ENCODE measurements around the gene RASSF5. TPM values are rescaled to one million over a fixed set of nuclear protein-coding genes. Genes with fewer than 3 reads are reported as not detected.
A peak's percentile ranks its signal among the peaks of the same experiment; 100 is the strongest.

RASSF5 gene
- total and polyA plus RNA-seq, 10 of the 15 experiments (the other 5 are each of a cell fraction or from before 2014, with no cell fraction given): 14.0 to 89.6 (median 68.9) TPM

- TF ChIP-seq ATF3 (IDR thresholded peaks at IDR 0.05; ENCODE audit: borderline replicate concordance, extremely low read depth, low read depth, low read length) (no peak), LARP7 (IDR thresholded peaks at IDR 0.05) (no peak), CREM (IDR thresholded peaks at IDR 0.05; ENCODE audit: low read depth) (no peak), TBL1XR1 (IDR thresholded peaks at IDR 0.05; ENCODE audit: low read depth, low read length) (no peak), NKRF (conservative IDR thresholded peaks at IDR 0.05) (peak; percentile 69; the same call in 1 of the 2 replicates), IKZF2 (IDR thresholded peaks at IDR 0.05) (peak; percentile 3 to 71; a peak in 1 of 4 replicates), RELB (IDR thresholded peaks at IDR 0.05; ENCODE audit: low read depth) (no peak; the same call in 1 of the 2 replicates), PBX3 (IDR thresholded peaks at IDR 0.05; ENCODE audit: insufficient replicate concordance, low read depth, low read length) (no peak), SMARCA5 (IDR thresholded peaks at IDR 0.05) (no peak), CREB1 (IDR thresholded peaks at IDR 0.05; ENCODE audit: low read depth) (no peak), HDAC6 (IDR thresholded peaks at IDR 0.05; ENCODE audit: unreplicated experiment) (no peak), HSF1 (IDR thresholded peaks at IDR 0.05; ENCODE audit: low read depth, low read length) (no peak), EED (IDR thresholded peaks at IDR 0.05; ENCODE audit: low read depth) (peak; percentile 13; the same call in 1 of the 2 replicates), ETV6 (conservative IDR thresholded peaks at IDR 0.05 in 1 of 2, IDR thresholded peaks at IDR 0.05 in 1 of 2; ENCODE audit: borderline replicate concordance in 1 of 2, low read depth in 1 of 2) (0 out of 4 replicates have a peak, but pooled peaks of 1 of the 2 experiments have one; percentile 25), CBX3 (IDR thresholded peaks at IDR 0.05; ENCODE audit: borderline replicate concordance, low read depth) (no peak), YY1 (IDR thresholded peaks at IDR 0.05; ENCODE audit: low read depth, low read length) (0 out of 2 replicates have a peak, but pooled peaks have one; percentile 8), MXI1 (IDR thresholded peaks at IDR 0.05; ENCODE audit: low read depth, low read length) (peak; percentile 59; the same call in 1 of the 2 replicates), PAX5 (IDR thresholded peaks at IDR 0.05; ENCODE audit: borderline replicate concordance, low read depth, low read length) (no peak), ESRRA (IDR thresholded peaks at IDR 0.05; ENCODE audit: low read length) (peak; percentile 52; the same call in 1 of the 2 replicates), ZNF207 (IDR thresholded peaks at IDR 0.05; ENCODE audit: borderline replicate concordance) (no peak), POLR2AphosphoS5 (IDR thresholded peaks at IDR 0.05; ENCODE audit: low read length) (peak; percentile 44), RAD21 (IDR thresholded peaks at IDR 0.05; ENCODE audit: insufficient read depth, low read depth, low read length) (no peak), MEF2A (IDR thresholded peaks at IDR 0.05; ENCODE audit: insufficient read depth, low read depth, low read length) (no peak), HDAC2 (IDR thresholded peaks at IDR 0.05) (no peak)
Measured at GRCh38 chr1:206469933-206470691, 37.2 kb upstream of the RASSF5 start, which contains the start of gene IKBKE (continued).
